GM12801 (cell line): ENCODE measurements around the gene SYT9.

ENCODE experiments used
- CTCF ChIP-seq: IDR thresholded peaks from one replicate; pipeline ENCODE4 v1.5.1; 2011; ENCODE audit warnings: control low read depth; ENCODE audit not compliant: insufficient read length; ENCODE audit errors: extremely low read depth

Gene SYT9

GRCh38 chr11:7486098-7486780 lies 234.5 kb downstream of the SYT9 start:
- no peak for TF ChIP-seq CTCF

- TF ChIP-seq CTCF, result no peak
Measured at GRCh38 chr11:7486781-7487140, 235.1 kb downstream of the SYT9 start.

- TF ChIP-seq CTCF, result no peak
Measured at GRCh38 chr11:7487360-7487759, 235.7 kb downstream of the SYT9 start.

- TF ChIP-seq CTCF, result no peak
Measured at GRCh38 chr11:7488681-7489080, 237.0 kb downstream of the SYT9 start.

GRCh38 chr11:7489376-7489775 lies 237.7 kb downstream of the SYT9 start:
- no peak for TF ChIP-seq CTCF

- TF ChIP-seq CTCF, result no peak
Measured at GRCh38 chr11:7490054-7490453, 238.3 kb downstream of the SYT9 start.

- no peak for TF ChIP-seq CTCF
Measured at GRCh38 chr11:7490535-7490934, 238.8 kb downstream of the SYT9 start.

- TF ChIP-seq CTCF, result no peak
Measured at GRCh38 chr11:7492253-7492652, 240.5 kb downstream of the SYT9 start.
